ENCODE results near the gene B3GNT8.

DNA sequence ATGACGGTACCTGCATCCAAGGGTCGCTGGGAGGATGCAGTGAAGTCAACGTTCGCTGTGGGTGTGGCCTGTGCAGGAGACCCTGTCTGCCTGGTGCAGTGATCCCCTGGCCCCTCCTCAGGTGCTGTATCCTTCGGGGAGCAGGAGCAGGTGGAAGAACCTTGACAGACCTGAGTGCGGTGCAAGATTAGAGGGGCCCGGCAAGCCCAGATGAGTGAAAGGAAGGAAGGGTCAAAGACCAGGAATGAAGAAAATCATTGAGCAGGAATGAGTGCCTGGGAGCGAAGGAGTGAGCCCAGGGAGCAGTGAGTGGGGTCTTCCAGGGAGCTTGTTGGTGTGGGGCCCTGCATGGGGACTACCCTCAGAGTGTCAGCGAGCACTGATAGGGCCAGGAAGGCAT is 12.7 kb downstream of the B3GNT8 start:
- TF ChIP-seq, protein P1, sequence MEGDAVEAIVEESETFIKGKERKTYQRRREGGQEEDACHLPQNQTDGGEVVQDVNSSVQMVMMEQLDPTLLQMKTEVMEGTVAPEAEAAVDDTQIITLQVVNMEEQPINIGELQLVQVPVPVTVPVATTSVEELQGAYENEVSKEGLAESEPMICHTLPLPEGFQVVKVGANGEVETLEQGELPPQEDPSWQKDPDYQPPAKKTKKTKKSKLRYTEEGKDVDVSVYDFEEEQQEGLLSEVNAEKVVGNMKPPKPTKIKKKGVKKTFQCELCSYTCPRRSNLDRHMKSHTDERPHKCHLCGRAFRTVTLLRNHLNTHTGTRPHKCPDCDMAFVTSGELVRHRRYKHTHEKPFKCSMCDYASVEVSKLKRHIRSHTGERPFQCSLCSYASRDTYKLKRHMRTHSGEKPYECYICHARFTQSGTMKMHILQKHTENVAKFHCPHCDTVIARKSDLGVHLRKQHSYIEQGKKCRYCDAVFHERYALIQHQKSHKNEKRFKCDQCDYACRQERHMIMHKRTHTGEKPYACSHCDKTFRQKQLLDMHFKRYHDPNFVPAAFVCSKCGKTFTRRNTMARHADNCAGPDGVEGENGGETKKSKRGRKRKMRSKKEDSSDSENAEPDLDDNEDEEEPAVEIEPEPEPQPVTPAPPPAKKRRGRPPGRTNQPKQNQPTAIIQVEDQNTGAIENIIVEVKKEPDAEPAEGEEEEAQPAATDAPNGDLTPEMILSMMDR (IDR thresholded peaks at IDR 0.05; ENCODE audit: poor library complexity), result no peak
- TF ChIP-seq EZH2 (IDR thresholded peaks at IDR 0.05; ENCODE audit: borderline replicate concordance), result no peak

All from hepatocyte (in vitro differentiated cells).